ENCODE measurements around the gene TSPAN11. TPM values are rescaled to one million over a fixed set of nuclear protein-coding genes. Genes with fewer than 3 reads are reported as not detected.
A peak's percentile ranks its signal among the peaks of the same experiment; 100 is the strongest.

TSPAN11 gene
- total RNA-seq, 1 donor from 2014 or later: 2.2 TPM

DNA sequence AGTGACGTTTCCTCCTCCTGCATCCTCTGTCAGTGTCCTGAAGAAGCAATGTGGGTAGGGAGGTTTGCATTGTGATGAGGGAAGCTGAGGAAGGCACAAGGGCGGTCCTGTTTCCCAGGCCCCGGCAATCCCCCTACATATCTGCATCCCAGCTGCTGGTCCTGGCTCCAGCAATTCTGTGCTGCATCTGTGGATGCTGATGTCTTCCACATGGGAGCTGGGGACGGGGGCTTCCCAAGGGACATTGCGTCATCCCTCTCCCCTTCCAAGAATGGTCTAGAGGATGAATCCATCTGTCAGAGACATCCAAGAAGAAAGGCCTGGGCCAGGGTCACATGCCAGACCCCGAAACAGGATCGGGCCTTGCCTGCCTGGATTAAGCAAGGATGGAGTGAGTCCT lies 52.1 kb downstream of the TSPAN11 start:
- DNase-seq (ENCODE audit: low read depth, low spot score): no peak

DNA sequence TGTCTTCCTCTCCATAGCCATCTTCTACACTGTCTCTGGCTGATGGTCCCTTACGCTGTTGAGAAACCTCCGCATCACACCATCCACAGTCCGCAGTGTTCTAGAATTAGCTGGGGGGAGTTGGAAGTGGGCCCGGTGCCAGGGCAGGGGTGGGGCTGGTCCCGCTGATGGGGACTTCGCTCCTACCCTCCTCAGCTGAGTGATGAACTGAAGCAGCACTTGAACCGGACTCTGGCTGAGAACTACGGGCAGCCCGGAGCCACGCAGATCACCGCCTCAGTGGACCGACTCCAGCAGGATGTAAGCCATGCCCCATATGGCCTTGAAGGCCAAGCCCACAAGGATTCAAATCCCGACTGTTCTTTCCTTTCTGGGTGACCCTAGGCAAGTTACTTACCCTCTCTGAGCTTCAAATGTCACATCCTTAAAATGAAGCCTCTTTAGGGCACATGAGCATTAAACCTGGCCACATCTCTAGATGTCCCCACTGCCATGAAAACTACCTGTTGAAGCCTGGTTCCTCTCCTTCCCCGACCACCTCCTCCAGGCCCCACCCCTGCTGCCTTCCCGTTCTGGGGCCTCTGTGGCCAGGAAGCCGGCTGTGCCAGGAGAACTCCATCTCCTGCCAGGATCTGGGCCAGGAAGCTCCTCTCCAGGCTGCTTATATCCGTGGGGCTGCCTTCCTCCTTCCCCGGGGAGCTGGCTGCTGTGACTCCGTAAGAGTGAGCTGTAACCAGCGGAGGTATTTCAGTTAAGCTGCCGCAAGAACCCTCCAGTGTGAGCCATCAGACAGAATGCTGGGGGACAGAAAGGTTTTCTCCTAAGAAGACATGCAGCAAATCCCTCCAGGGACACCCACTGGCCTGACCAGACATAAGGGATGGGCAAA lies 53.1 kb downstream of the TSPAN11 start:
- DNase-seq (ENCODE audit: low read depth, low spot score): no peak

GRCh38 chr12:30980955-30981662 lies 54.6 kb downstream of the TSPAN11 start:
- no peak for DNase-seq (ENCODE audit: low read depth, low spot score)

- DNase-seq (ENCODE audit: low read depth, low spot score): no peak
These were observed 55.9 kb downstream of the TSPAN11 start for GRCh38 chr12:30982413-30982812.

DNA sequence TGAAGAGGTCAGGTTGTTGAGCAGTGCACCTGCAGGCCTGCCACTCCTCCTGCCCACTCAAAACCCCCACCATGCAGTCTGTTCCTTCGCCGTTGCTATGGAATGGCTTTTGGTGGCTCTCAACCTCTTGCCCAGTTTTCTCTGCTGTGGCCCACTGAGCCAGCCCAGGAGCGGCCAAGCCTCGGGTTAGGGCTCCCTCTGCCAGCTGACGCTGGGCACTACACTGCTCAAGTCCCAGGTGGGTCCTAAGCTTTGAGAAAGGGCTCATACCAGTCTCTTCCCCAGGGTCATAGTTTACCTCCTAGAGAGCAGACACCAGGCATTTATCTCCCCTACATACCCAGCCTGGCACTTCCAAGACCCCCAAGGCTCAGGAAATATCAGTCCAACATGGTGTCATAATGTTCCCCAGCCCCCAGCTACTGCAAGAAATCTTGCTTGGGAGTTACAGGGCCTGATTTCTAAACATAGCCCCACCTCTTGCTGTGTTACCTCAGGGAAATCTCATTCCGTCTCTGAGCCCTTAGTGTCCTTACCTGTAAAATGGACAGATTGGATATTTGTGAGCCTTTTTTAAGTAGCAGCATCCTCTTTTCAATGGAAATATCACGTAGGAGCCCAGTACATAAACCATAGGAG lies 59.4 kb downstream of the TSPAN11 start:
- DNase-seq (ENCODE audit: low read depth, low spot score): peak; percentile 19

DNA sequence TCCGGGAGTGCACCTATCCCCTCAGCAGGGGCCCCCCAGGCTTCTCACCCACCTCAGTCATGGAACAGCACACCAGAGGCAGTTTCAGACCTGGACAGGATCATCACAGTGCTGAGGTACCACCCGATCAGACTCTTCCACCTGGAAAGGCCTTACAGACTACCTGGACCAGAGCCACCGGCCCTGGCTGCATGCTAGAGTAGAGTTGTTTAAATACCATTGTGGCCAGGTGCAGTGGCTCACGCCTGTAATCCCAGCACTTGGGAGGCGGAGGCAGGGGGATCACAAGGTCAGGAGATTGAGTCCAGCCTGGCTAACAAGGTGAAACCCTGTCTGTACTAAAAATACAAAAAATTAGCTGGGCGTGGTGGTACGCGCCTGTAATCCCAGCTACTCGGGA lies 61.5 kb downstream of the TSPAN11 start:
- no peak for DNase-seq (ENCODE audit: low read depth, low spot score)

GRCh38 chr12:30988646-30989286 lies 62.2 kb downstream of the TSPAN11 start:
- no peak for DNase-seq (ENCODE audit: low read depth, low spot score)

GRCh38 chr12:30989754-30990153 lies 63.2 kb downstream of the TSPAN11 start:
- DNase-seq (ENCODE audit: low read depth, low spot score): no peak

- DNase-seq (ENCODE audit: low read depth, low spot score): no peak
These were observed 63.8 kb downstream of the TSPAN11 start for GRCh38 chr12:30990316-30990715.

GRCh38 chr12:30990776-30991175 lies 64.2 kb downstream of the TSPAN11 start:
- DNase-seq (ENCODE audit: low read depth, low spot score): no peak

- DNase-seq (ENCODE audit: low read depth, low spot score): no peak
These were observed 64.9 kb downstream of the TSPAN11 start for GRCh38 chr12:30991466-30991865.

DNA sequence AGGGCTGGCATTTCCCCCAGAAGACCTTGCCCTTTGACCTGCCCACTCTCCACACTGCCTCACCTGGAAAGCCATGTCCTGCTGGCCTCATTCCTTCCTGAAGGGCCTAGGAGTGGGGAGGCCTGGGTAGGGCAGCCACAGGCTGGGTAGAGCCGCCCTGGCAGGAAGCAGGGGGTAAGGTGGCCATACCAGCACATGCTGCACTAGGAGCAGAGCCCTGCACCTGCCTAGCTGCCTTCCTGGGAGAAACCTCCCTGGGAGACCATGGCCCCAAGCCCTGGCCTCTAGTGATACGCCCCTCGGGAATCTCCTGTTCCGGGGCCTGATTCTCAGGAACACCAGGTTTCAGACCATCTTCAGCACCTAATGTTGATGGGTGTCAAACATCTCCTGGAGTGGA lies 65.8 kb downstream of the TSPAN11 start:
- DNase-seq (ENCODE audit: low read depth, low spot score): no peak

DNA sequence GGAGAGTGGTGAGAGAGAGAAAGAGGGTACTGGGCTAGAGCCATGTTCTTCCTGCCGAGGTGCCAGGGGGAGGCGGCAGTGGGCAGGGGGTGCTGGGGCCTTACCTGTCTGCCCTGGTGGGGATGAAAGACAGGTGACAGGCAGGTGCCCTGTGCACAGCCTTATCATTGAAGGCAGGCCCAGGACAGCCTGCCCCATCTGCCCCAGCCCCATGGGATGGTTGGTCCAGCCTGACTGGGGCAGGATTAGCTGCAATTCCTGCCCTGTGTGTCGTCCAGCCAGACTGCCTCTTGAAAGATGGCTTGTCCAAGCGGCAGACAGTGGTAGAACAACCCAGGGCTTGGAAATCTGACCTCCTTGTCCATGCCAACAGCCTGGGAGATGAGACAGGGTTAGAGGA lies 67.2 kb downstream of the TSPAN11 start:
- DNase-seq (ENCODE audit: low read depth, low spot score): no peak

GRCh38 chr12:30994274-30994673 lies 67.7 kb downstream of the TSPAN11 start:
- DNase-seq (ENCODE audit: low read depth, low spot score): no peak

DNA sequence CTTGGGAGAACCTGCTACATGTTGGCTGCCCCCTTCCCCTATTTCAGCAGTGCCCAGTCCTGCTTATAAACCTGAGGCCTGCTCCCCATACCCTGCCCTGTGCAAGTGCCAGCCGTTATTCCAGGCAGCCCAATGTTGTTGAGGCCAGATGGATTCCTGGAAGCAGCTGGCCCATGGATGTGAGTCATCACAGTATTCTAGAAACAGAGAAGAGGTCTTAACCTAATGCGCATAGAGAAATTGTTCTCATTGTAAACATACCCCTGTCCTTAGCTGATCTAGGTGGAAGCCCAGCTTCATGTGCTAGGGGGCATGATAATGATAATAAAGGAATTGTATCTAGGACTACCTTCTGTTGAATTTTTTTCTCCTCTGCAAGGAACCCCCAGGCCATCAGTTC lies 69.7 kb downstream of the TSPAN11 start:
- peak; percentile 84 for DNase-seq (ENCODE audit: low read depth, low spot score)

- DNase-seq (ENCODE audit: low read depth, low spot score): no peak
These were observed 70.2 kb downstream of the TSPAN11 start for GRCh38 chr12:30996752-30997151.

- DNase-seq (ENCODE audit: low read depth, low spot score): no peak
These were observed 71.3 kb downstream of the TSPAN11 start for GRCh38 chr12:30997685-30998440.

DNA sequence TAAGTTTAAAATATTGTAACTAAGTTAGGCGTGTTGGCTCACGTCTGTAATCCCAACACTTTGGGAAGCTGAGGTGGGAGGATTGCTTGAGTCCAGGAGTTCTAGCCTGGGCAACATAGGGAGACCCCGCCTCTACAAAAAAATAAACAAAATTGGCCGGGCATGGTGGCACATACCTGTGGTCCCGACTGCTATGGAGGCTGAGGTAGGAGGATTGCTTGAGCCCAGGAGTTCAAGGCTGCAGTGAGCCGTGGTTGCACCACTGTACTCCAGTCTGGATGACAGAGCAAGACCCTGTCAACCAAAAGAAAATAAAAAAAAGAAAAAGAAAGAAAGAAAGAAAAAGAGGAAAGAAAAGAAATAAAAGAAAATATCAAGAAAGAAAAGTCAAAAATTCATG lies 72.5 kb downstream of the TSPAN11 start:
- no peak for DNase-seq (ENCODE audit: low read depth, low spot score)

DNA sequence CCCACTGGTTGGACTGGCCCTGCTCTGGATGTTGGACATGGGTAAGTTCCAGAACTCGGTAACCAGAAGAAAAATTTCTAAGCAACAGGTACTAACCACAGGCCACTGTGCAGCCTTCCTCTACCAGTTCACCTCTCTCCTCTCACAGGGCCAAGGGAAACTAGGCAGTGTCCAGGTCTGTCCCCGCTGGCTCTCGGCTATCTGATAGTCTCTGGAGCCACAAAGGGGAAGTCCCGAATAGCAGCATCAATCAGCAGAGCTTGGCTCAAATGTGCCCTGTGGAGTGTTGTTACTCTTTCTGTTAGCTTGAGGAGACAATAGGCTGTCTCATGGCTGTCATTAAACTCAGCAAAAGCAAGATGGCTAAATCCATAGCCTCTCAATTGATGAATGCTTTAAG lies 73.2 kb downstream of the TSPAN11 start:
- DNase-seq (ENCODE audit: low read depth, low spot score): no peak

DNA sequence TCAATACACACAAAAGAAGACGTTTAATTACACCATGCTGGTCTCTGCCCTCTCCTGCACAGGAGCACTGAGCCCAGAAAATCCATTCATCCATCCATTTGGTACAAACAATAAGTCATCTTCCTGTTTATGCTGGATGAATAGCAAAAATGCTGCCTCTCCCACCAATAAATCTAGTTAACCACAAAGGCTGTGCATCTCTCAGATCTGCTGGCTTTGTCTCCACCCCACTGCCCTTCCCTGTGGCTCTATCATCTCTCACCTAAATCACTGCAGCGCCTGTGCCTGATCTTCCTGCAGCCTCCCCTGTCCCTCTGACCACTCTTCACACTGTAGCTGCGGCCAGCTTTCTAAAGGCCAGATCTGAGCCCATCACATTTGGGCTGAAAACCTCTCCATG lies 74.2 kb downstream of the TSPAN11 start:
- DNase-seq (ENCODE audit: low read depth, low spot score): no peak
